ENCODE results near the gene ICAM4. TPM values are rescaled to one million over a fixed set of nuclear protein-coding genes. Genes with fewer than 3 reads are reported as not detected.
A peak's percentile ranks its signal among the peaks of the same experiment; 100 is the strongest.

ICAM4 gene
- total RNA-seq, 1 experiment from 2014 or later, result not detected

GRCh38 chr19:10290876-10291553, 4.3 kb downstream of the ICAM4 start:
- peak; percentile 62 for DNase-seq (ENCODE audit: low read depth)

GRCh38 chr19:10291554-10292205, 4.9 kb downstream of the ICAM4 start:
- DNase-seq (ENCODE audit: low read depth), result no peak

GRCh38 chr19:10292206-10292788, 5.5 kb downstream of the ICAM4 start:
- peak; percentile 67 for DNase-seq (ENCODE audit: low read depth)

GRCh38 chr19:10292789-10293636, 6.3 kb downstream of the ICAM4 start:
- DNase-seq (ENCODE audit: low read depth), result no peak

GRCh38 chr19:10293637-10294367, 7.0 kb downstream of the ICAM4 start:
- DNase-seq (ENCODE audit: low read depth), result no peak

- no peak for DNase-seq (ENCODE audit: low read depth)
These were observed 7.6 kb downstream of the ICAM4 start for GRCh38 chr19:10294368-10294697.

- DNase-seq (ENCODE audit: low read depth), result peak; percentile 12
These were observed 8.6 kb downstream of the ICAM4 start for GRCh38 chr19:10295305-10295846.

- DNase-seq (ENCODE audit: low read depth), result no peak
These were observed 9.3 kb downstream of the ICAM4 start for GRCh38 chr19:10295847-10296591.

- no peak for DNase-seq (ENCODE audit: low read depth)
These were observed 13.0 kb downstream of the ICAM4 start for GRCh38 chr19:10299545-10300458.

- DNase-seq (ENCODE audit: low read depth), result peak; percentile 72
These were observed 18.5 kb downstream of the ICAM4 start for GRCh38 chr19:10305139-10305806.

- no peak for DNase-seq (ENCODE audit: low read depth)
These were observed 19.6 kb downstream of the ICAM4 start for GRCh38 chr19:10306327-10306726.

- DNase-seq (ENCODE audit: low read depth), result no peak
These were observed 22.7 kb downstream of the ICAM4 start, which contains the start of gene ZGLP1 for GRCh38 chr19:10309423-10309822. Gene ZGLP1, minus strand, starts transcription at chr19:10309815.

GRCh38 chr19:10315335-10316214, 28.8 kb downstream of the ICAM4 start, which contains the start of gene FDX2:
Gene FDX2, minus strand, starts transcription at chr19:10316015. Its CDS starts 19 bp downstream, at chr19:10315996.
- peak; percentile 75 for DNase-seq (ENCODE audit: low read depth)

GRCh38 chr19:10316229-10317044, 29.7 kb downstream of the ICAM4 start:
- DNase-seq (ENCODE audit: low read depth), result no peak

GRCh38 chr19:10317045-10317856, 30.5 kb downstream of the ICAM4 start:
- DNase-seq (ENCODE audit: low read depth), result no peak

All from LHCN-M2 (cell line).